Gastrocnemius medialis (tissue), 4 donors: ENCODE data around the gene SLK. TPM values are rescaled to one million over a fixed set of nuclear protein-coding genes. Genes with fewer than 3 reads are reported as not detected.

Experiments used
- ATAC-seq, 2 donors: fragments of 150-250 bp; one replicate each; pipeline ENCODE4 v1.9.1; 2016
- DNase-seq, 2 donors: peaks; one replicate each; pipeline ENCODE4 v3.0.0-alpha.2; 2019
- H3K27ac ChIP-seq, 4 donors: fragments of 200-600 bp; sonication (generic); 1 replicate in 1 of 4; 2 replicates in 3 of 4; pipeline ENCODE4 v1.5.1; 2016 to 2018; ENCODE audit warnings: mild to moderate bottlenecking in 2 of 4, moderate library complexity in 1 of 4
- H3K27me3 ChIP-seq, 3 donors: fragments of 200-600 bp; sonication (generic) in 2 of 3; 1 replicate in 1 of 3; 2 replicates in 2 of 3; pipeline versions ENCODE4 v1.5.1 to v1.6.0; 2016 to 2019; ENCODE audit warnings: mild to moderate bottlenecking in 1 of 3, moderate library complexity in 1 of 3
- H3K36me3 ChIP-seq, 2 donors: fragments of 200-600 bp; sonication (generic) in 1 of 2; one replicate each; pipeline ENCODE4 v1.5.1; 2017 to 2018
- H3K4me1 ChIP-seq, 2 donors: fragments of 200-600 bp; sonication (generic) in 1 of 2; one replicate each; pipeline ENCODE4 v1.5.1; 2016 to 2017; ENCODE audit warnings: mild to moderate bottlenecking in 2 of 2
- H3K4me3 ChIP-seq, 4 donors: fragments of 200-600 bp; sonication (generic) in 3 of 4; 1 replicate in 1 of 4; 2 replicates in 3 of 4; pipeline ENCODE4 v1.5.1; 2016 to 2019; ENCODE audit warnings: mild to moderate bottlenecking in 2 of 4
- H3K9me3 ChIP-seq, 3 donors: fragments of 200-600 bp; sonication (generic) in 2 of 3; 1 replicate in 1 of 3; 2 replicates in 2 of 3; pipeline ENCODE4 v1.5.1; 2016 to 2019
- CTCF ChIP-seq, 5 experiments: fragments of 450-650 bp in 3 of 5; fragments of 200-600 bp in 2 of 5; sonication (generic) in 2 of 5; IDR thresholded peaks in 4 of 5; conservative IDR thresholded peaks in 1 of 5; 1 replicate in 4 of 5; 2 replicates in 1 of 5; pipeline ENCODE4 v1.5.1; 2016 to 2019; ENCODE audit warnings: antibody characterized with exemption in 5 of 5, mild to moderate bottlenecking in 3 of 5, moderate library complexity in 3 of 5
- POLR2A ChIP-seq, 2 donors: fragments of 450-650 bp; IDR thresholded peaks; one replicate each; pipeline ENCODE4 v1.6.1; 2017; ENCODE audit warnings: antibody characterized with exemption in 2 of 2, mild to moderate bottlenecking in 2 of 2, moderate library complexity in 2 of 2
- in situ Hi-C, 4 donors: fragments of 200-750 bp; cut with MboI; loops; one replicate each; pipeline versions ENCODE4 v1.15.0 to v1.8.0; 2017; ENCODE audit warnings: low sequenced_read_pairs in 4 of 4
- intact Hi-C: fragments of 100-400 bp; cut with DNase I; formaldehyde crosslinking; loops from one replicate; pipeline ENCODE4 v1.15.1; 2023; ENCODE audit warnings: low total_unique reads
- total RNA-seq, 4 donors: library from RNA; depleted of rRNA; stranded (reverse); fragments of >200 nt; gene quantifications; one replicate each; pipeline versions ENCODE4 v1.1.0 to v1.2.3, GENCODE V29; 2016

The SLK gene
- total RNA-seq, 4 donors from 2014 or later = 43.3 to 53.3 (median 49.8) TPM

GRCh38 chr10:103921248-103921647, 45.7 kb upstream of the SLK start:
- no peak overlapping the region for H3K27ac ChIP-seq
- H3K9me3 ChIP-seq = no peaks in the 10 kb centered on the region
- intact Hi-C loops = no loop called here
- ATAC-seq = no peak
- no peak for DNase-seq
- no peak overlapping the region for H3K4me3 ChIP-seq
- in situ Hi-C loops = loop anchor here in 1 of 4 donors (25.0 kb wide), 1 partner anchor 191 kb away; the partner anchor contains the start of gene SFR1
- no peak for TF ChIP-seq CTCF (IDR thresholded peaks at IDR 0.05 in 4 of 5, conservative IDR thresholded peaks at IDR 0.05 in 1 of 5)
- no peak for TF ChIP-seq POLR2A (IDR thresholded peaks at IDR 0.05)
- no peaks in the 10 kb centered on the region for H3K27me3 ChIP-seq
- H3K36me3 ChIP-seq = no peaks in the 10 kb centered on the region
- H3K4me1 ChIP-seq = peaks cover 18 to 19% of the 10 kb centered on the region in 2 donors

- Histone ChIP-seq H3K27me3 (no peaks in the 10 kb centered on the region), H3K4me3 (no peak overlapping the region), H3K27ac (no peak overlapping the region), H3K9me3 (no peaks in the 10 kb centered on the region), H3K36me3 (no peaks in the 10 kb centered on the region), H3K4me1 (peaks cover 13 to 14% of the 10 kb centered on the region in 2 donors)
- intact Hi-C loops = no loop called here
- ATAC-seq (no peak), DNase-seq (no peak)
- in situ Hi-C loops = loop anchor here in 1 of 4 donors (25.0 kb wide), 1 partner anchor 191 kb away; the partner anchor contains the start of gene SFR1
- TF ChIP-seq CTCF (IDR thresholded peaks at IDR 0.05 in 4 of 5, conservative IDR thresholded peaks at IDR 0.05 in 1 of 5) = no peak
These were observed 45.2 kb upstream of the SLK start for GRCh38 chr10:103921750-103922195.

GRCh38 chr10:103922659-103923058, 44.3 kb upstream of the SLK start:
- no peaks in the 10 kb centered on the region for H3K9me3 ChIP-seq
- in situ Hi-C loops = loop anchor here in 1 of 4 donors (25.0 kb wide), 1 partner anchor 190 kb away; the partner anchor contains the start of gene SFR1
- H3K4me1 ChIP-seq = peaks cover 6 to 7% of the 10 kb centered on the region in 2 donors
- TF ChIP-seq CTCF (IDR thresholded peaks at IDR 0.05 in 4 of 5, conservative IDR thresholded peaks at IDR 0.05 in 1 of 5) (no peak), POLR2A (IDR thresholded peaks at IDR 0.05) (no peak)
- no peak for ATAC-seq
- intact Hi-C loops = no loop called here
- no peak for DNase-seq
- H3K36me3 ChIP-seq = no peaks in the 10 kb centered on the region
- no peak overlapping the region for H3K4me3 ChIP-seq
- H3K27me3 ChIP-seq = no peaks in the 10 kb centered on the region
- no peak overlapping the region for H3K27ac ChIP-seq

- Histone ChIP-seq H3K4me1 (peaks cover 5 to 6% of the 10 kb centered on the region in 2 donors), H3K27ac (no peak overlapping the region), H3K4me3 (no peak overlapping the region), H3K9me3 (no peaks in the 10 kb centered on the region), H3K36me3 (no peaks in the 10 kb centered on the region), H3K27me3 (no peaks in the 10 kb centered on the region)
- intact Hi-C loops = no loop called here
- DNase-seq (no peak), ATAC-seq (no peak)
- in situ Hi-C loops = loop anchor here in 1 of 4 donors (25.0 kb wide), 1 partner anchor 189 kb away; the partner anchor contains the start of gene SFR1
- TF ChIP-seq POLR2A (IDR thresholded peaks at IDR 0.05) (no peak), CTCF (IDR thresholded peaks at IDR 0.05 in 4 of 5, conservative IDR thresholded peaks at IDR 0.05 in 1 of 5) (no peak)
These were observed 43.4 kb upstream of the SLK start for GRCh38 chr10:103923502-103923901.

GRCh38 chr10:103925591-103925990, 41.3 kb upstream of the SLK start:
- intact Hi-C loops = no loop called here
- Histone ChIP-seq H3K4me3 (no peak overlapping the region), H3K9me3 (no peaks in the 10 kb centered on the region), H3K36me3 (no peaks in the 10 kb centered on the region), H3K27ac (no peak overlapping the region), H3K27me3 (no peaks in the 10 kb centered on the region), H3K4me1 (no peaks in the 10 kb centered on the region)
- TF ChIP-seq CTCF (IDR thresholded peaks at IDR 0.05 in 4 of 5, conservative IDR thresholded peaks at IDR 0.05 in 1 of 5) (no peak), POLR2A (IDR thresholded peaks at IDR 0.05) (no peak)
- in situ Hi-C loops = loop anchor here in 1 of 4 donors (25.0 kb wide), 1 partner anchor 187 kb away; the partner anchor contains the start of gene SFR1
- ATAC-seq (no peak), DNase-seq (no peak)
